IPS-18a (cell line): Measurements from ENCODE around the gene FHL5.
"Not testable (repeated sequence)": the region's sequence is repeated elsewhere in the genome, so short reads cannot be mapped to it uniquely, and the experiment has no call there.

Source experiments
- H3K27ac ChIP-seq: one replicate; pipeline ENCODE4 v1.5.1; 2013; ENCODE audit warnings: low read length
- H3K27me3 ChIP-seq: one replicate; pipeline ENCODE4 v1.6.1; 2013; ENCODE audit warnings: mild to moderate bottlenecking, low read length; ENCODE audit not compliant: control insufficient read depth, insufficient read depth
- H3K36me3 ChIP-seq: one replicate; pipeline ENCODE4 v1.6.1; 2013; ENCODE audit warnings: low read depth, low read length; ENCODE audit not compliant: control insufficient read depth
- H3K4me1 ChIP-seq: one replicate; pipeline ENCODE4 v1.6.1; 2013; ENCODE audit warnings: low read depth, low read length; ENCODE audit not compliant: control insufficient read depth
- H3K4me3 ChIP-seq: one replicate; pipeline ENCODE4 v1.5.1; 2013; ENCODE audit warnings: low read length
- H3K9ac ChIP-seq: one replicate; pipeline ENCODE4 v1.6.1; 2013; ENCODE audit warnings: mild to moderate bottlenecking, low read length, moderate library complexity
- H3K9me3 ChIP-seq: one replicate; pipeline ENCODE4 v1.6.1; 2013; ENCODE audit warnings: low read depth, low read length; ENCODE audit not compliant: control insufficient read depth

The FHL5 gene

DNA sequence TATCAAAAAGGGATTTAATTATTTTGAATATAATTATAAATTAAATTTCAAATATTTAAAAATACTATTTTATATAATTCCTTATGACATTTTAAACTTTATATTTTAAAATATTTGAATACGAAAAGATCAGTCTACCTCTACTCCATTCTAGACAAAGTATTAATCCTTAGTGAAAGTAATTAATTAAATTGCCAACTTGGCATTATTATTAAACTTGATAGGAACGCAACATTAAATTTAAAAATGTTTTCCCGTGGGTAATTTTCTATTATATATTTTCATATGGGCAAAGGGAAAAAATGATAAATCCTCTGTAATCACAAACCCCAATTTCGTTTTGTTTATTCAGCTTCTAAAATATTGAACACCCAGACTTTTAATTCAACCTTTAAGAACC, 8.4 kb upstream of the FHL5 start:
- no peak overlapping the region for H3K27ac ChIP-seq
- H3K36me3 ChIP-seq: peaks cover 35% of the 10 kb centered on the region
- H3K9ac ChIP-seq: no peak overlapping the region
- H3K27me3 ChIP-seq: no peaks in the 10 kb centered on the region
- H3K9me3 ChIP-seq: no peaks in the 10 kb centered on the region
- H3K4me3 ChIP-seq: no peak overlapping the region
- no peaks in the 10 kb centered on the region for H3K4me1 ChIP-seq

DNA sequence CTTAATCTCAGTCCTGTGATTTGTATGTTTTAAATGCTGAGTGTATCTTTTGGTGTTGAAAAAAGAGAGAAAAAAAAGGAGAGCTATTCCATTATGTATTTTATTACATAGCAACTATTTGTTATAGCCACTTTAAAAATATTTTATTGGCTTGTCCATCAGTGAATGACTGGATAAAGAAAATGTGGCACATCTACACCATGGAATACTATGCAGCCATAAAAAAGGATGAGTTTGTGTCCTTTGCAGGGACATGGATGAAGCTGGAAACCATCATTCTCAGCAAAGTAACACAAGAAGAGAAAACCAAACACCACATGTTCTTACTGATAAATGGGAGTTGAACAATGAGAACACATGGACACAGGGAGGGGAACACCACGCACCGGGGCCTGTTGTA, 3.2 kb upstream of the FHL5 start:
- H3K4me1 ChIP-seq: not testable (repeated sequence)

DNA sequence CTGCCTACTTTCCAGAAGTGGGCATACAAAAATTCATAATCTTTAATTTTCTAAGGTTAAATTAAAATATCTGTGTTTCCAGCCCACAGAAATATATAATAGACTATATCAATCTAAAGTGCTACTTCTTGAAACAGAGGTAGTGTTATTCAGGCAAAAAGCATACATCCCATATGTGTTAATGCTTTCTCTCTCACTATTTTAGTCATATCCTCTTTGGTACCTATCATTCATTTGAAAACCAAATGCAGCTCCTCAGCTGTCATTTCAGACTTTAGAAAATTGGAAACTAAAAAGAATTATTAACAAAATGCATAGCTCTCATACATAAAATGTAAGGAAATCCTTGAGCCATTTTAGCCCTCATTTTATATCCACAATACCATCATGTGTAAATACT, 925 bp downstream of the FHL5 start:
- H3K4me1 ChIP-seq: peaks cover 18% of the 10 kb centered on the region
- H3K9ac ChIP-seq: no peak overlapping the region
- no peaks in the 10 kb centered on the region for H3K27me3 ChIP-seq
- H3K36me3 ChIP-seq: no peaks in the 10 kb centered on the region
- H3K4me3 ChIP-seq: no peak overlapping the region
- H3K9me3 ChIP-seq: no peaks in the 10 kb centered on the region
- no peak overlapping the region for H3K27ac ChIP-seq

More for the DNA sequence above, 3.2 kb upstream of the FHL5 start:
- not testable (repeated sequence) for H3K9me3 ChIP-seq, H3K4me3 ChIP-seq, H3K27me3 ChIP-seq, H3K9ac ChIP-seq, H3K36me3 ChIP-seq, H3K27ac ChIP-seq

DNA sequence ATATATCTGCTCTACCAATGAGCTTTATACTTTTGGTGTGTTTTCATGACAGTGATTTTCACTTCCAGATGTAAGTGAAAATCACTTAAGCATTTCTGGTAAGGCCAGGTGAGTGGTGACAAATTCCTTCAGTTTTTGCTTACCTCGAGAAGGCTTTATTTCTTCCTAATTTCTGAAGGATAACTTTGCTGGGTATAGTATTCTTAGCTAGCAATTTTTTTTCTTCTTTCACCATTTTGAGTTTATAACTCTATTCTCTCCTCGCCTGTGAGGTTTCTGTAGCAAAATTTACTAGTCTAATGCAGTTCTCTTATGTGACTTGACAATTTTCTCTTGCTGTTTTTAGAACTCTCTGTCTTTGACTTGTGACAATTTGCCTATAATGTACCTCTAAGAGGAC, 7.1 kb downstream of the FHL5 start:
- Histone ChIP-seq H3K4me1 (peaks cover 18% of the 10 kb centered on the region), H3K36me3 (no peaks in the 10 kb centered on the region), H3K9ac (no peak overlapping the region), H3K27ac (no peak overlapping the region), H3K9me3 (peaks cover 8% of the 10 kb centered on the region), H3K27me3 (no peaks in the 10 kb centered on the region), H3K4me3 (no peak overlapping the region)

DNA sequence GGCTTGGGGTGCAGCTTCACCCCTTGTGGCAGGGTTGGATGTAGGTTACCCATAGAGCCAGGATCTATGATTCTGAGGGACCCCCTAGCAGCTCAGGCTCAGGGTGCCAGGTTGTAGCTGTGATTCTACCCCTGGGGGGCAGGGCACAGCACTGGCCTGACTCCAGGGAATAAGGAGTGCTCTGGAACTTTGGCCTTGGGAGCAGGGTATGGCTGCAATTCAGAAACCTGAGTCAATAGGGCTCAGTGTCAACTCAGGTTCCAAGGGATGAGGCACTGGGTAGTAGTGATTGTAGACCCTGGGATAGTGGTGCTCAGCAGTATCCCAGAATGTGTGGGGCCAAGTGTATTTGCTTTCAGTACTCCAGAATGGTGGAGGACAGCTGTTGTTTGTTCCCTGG, 8.6 kb downstream of the FHL5 start:
- H3K9me3 ChIP-seq: peaks cover 8% of the 10 kb centered on the region
- H3K27me3 ChIP-seq: no peaks in the 10 kb centered on the region
- H3K4me3 ChIP-seq: no peak overlapping the region
- H3K9ac ChIP-seq: no peak overlapping the region
- H3K27ac ChIP-seq: no peak overlapping the region
- H3K36me3 ChIP-seq: no peaks in the 10 kb centered on the region
- peaks cover 18% of the 10 kb centered on the region for H3K4me1 ChIP-seq

DNA sequence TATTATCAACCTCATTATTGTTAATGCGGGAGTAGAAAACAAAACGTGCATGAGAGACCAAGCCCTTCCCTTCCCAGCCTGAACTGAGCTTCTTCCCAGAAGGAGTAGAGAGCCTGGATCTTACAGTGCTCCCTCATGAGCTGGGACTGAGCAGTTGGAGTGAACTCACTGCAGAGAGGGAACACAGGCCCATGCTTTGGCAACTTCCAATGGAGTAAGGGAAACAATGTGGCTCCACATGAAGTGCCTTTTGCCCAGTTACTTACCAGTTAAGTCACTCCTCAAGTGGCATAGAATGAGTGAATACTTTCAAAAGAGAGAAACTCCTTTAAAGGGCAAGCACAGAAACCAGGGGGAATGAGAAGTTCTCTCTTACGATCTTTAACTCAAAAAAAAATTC, 12.4 kb downstream of the FHL5 start:
- peaks cover 2% of the 10 kb centered on the region for H3K9me3 ChIP-seq
- H3K4me1 ChIP-seq: no peaks in the 10 kb centered on the region

DNA sequence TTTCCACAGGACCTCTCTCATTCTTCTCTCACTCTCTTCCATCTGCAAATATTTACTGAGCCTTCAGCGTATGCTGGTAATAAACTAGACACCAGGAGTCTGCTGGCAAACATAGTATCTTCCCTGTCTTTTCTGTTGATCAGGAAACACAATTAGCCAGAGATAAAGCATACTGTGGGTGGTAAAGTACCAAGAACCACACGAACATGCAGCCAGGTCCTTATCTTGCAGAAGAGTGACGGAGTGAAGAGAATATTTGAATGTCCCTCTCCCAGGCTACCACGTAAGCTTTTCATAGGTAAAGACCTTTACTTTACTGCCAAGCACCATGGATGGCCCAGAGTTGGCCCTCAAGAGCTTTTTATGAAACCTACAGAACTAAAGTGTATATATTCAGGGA, 13.3 kb downstream of the FHL5 start:
- no peaks in the 10 kb centered on the region for H3K4me1 ChIP-seq
- H3K9ac ChIP-seq: no peak overlapping the region
- H3K36me3 ChIP-seq: no peaks in the 10 kb centered on the region
- H3K27me3 ChIP-seq: no peaks in the 10 kb centered on the region
- no peak overlapping the region for H3K27ac ChIP-seq
- no peaks in the 10 kb centered on the region for H3K9me3 ChIP-seq
- H3K4me3 ChIP-seq: no peak overlapping the region

More for the DNA sequence above, 12.4 kb downstream of the FHL5 start:
- Histone ChIP-seq H3K4me3 (no peak overlapping the region), H3K27me3 (no peaks in the 10 kb centered on the region), H3K9ac (no peak overlapping the region), H3K36me3 (no peaks in the 10 kb centered on the region), H3K27ac (no peak overlapping the region)

DNA sequence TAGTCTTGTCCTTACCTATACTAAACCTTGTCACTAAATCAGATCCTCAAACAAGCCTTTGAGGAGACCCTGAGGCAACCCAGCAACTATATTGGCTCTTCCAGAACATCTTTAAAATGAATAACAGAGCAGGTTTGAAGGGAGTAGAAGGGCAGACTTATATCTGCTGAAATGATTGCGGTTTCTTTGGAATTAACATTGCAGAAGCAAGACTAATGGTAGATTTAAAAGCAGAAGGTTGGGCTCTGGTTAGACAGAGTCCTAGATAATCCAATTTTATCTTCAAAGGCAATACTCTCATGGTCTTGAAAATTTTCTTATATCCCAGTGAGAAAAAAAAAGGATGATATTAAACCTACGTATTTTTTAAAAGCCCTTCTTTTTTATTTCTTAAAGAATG, 19.1 kb downstream of the FHL5 start:
- H3K9me3 ChIP-seq: no peaks in the 10 kb centered on the region
- no peaks in the 10 kb centered on the region for H3K27me3 ChIP-seq
- no peaks in the 10 kb centered on the region for H3K4me1 ChIP-seq
- no peak overlapping the region for H3K4me3 ChIP-seq
- no peaks in the 10 kb centered on the region for H3K36me3 ChIP-seq
- H3K9ac ChIP-seq: no peak overlapping the region
- no peak overlapping the region for H3K27ac ChIP-seq

DNA sequence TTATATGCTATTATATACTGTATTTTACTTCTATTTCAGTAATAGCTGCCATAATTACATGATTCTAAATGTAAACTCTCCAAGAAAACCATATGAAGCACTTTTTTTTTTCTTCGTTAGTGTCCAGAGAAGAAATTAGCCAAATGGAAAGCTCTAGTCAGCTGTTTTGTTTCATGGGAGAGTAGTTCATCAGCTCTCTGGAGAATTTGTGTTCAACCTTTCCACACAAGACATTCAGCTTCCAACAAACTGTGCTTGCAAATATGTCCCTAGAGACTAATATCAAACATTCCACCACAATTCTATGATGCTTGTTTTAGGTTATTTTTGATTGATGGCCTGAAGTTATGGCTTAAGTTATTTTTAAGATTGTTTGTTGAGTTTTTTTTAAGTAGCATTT, 19.5 kb downstream of the FHL5 start:
- Histone ChIP-seq H3K9ac (no peak overlapping the region), H3K4me1 (no peaks in the 10 kb centered on the region), H3K4me3 (no peak overlapping the region), H3K27me3 (no peaks in the 10 kb centered on the region), H3K36me3 (no peaks in the 10 kb centered on the region), H3K27ac (no peak overlapping the region), H3K9me3 (no peaks in the 10 kb centered on the region)

DNA sequence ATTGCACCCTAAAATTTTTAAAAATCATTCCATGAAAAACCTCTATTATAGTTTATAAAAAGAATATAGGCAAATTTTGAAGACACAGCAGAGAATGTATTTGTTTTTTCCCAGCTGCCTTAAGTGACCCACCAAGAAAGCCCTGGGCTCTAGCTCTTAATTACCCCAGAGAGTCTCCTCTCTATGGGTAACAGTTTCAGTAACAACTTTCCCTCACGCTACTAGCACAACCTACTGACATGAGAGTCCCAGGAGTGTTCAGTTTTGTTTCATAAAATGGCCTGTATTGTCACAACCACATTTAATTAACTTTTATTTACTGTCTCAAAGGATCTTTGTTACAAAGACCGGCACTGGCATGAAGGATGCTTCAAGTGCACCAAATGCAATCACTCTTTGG, 41.5 kb downstream of the FHL5 start:
- Histone ChIP-seq H3K9ac (no peak overlapping the region), H3K9me3 (no peaks in the 10 kb centered on the region), H3K36me3 (no peaks in the 10 kb centered on the region), H3K27ac (no peak overlapping the region), H3K4me3 (no peak overlapping the region), H3K27me3 (no peaks in the 10 kb centered on the region), H3K4me1 (no peaks in the 10 kb centered on the region)

DNA sequence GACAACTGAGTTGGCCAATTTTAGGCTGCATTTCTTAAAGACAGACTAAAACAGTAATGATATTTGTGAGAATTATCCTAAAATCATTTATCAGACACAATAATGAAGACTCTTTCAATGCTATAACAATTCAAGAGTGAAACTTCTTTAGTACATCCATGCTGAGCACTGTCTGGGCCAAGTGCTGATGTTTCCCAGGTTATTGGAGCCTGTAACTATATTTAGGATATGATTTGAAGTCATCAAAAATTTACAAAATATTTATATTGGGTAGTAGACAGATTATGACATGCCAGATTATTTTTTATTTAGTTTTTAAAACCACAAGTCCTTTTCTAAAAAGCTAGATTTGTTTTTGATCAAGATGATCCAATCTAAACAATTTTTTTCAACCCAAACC, 45.1 kb downstream of the FHL5 start:
- Histone ChIP-seq H3K36me3 (no peaks in the 10 kb centered on the region), H3K27me3 (no peaks in the 10 kb centered on the region), H3K9me3 (no peaks in the 10 kb centered on the region), H3K4me1 (no peaks in the 10 kb centered on the region), H3K27ac (no peak overlapping the region), H3K4me3 (no peak overlapping the region), H3K9ac (no peak overlapping the region)

DNA sequence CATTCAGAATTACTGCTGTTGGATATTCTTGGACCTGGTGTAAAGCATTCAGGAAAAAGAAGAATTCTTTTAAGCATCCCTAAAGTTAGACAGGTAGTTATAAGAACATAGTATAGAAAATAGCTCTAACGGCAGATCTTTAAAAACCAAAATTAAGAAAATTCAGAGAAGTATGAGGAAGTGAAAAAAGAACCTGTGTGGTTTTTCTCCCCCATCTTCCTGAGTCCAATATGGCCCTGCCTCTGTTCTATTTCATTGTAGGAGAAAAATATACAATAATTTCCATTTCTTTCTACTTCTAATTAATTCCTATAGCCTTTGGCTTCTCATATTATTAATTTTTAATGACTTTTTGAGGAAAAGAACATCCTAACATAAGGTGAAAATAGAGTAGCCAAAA, 47.1 kb downstream of the FHL5 start:
- Histone ChIP-seq H3K27ac (no peak overlapping the region), H3K36me3 (no peaks in the 10 kb centered on the region), H3K27me3 (no peaks in the 10 kb centered on the region), H3K9me3 (no peaks in the 10 kb centered on the region), H3K4me3 (no peak overlapping the region), H3K4me1 (peaks cover 4% of the 10 kb centered on the region), H3K9ac (no peak overlapping the region)
